SU-DHL-6 (cell line): ENCODE results near the gene CBL.

ENCODE experiments used
- H2AFZ ChIP-seq: fragments of 200-600 bp; sonication (generic); 2 replicates; pipeline ENCODE4 v1.6.1; 2014; ENCODE audit warnings: low read depth, mild to moderate bottlenecking, moderate library complexity, mixed read lengths, antibody characterized with exemption, low read length; ENCODE audit not compliant: severe bottlenecking
- H3F3A ChIP-seq: fragments of 200-600 bp; shearing (Covaris generic); 2 replicates; pipeline ENCODE4 v1.6.0; 2016; ENCODE audit warnings: antibody characterized with exemption, mild to moderate bottlenecking; ENCODE audit not compliant: insufficient read depth
- H3K27ac ChIP-seq: fragments of 200-600 bp; sonication (generic); 2 replicates; pipeline ENCODE4 v1.5.1; 2016; ENCODE audit warnings: low read depth, mild to moderate bottlenecking, low read length, moderate library complexity, mixed read lengths
- H3K27me3 ChIP-seq: fragments of 200-600 bp; sonication (generic), shearing (Covaris generic); 2 replicates; pipeline ENCODE4 v1.6.0; 2014; ENCODE audit warnings: mild to moderate bottlenecking, low read length
- H3K36me3 ChIP-seq: fragments of 200-600 bp; sonication (generic); 2 replicates; pipeline ENCODE4 v1.6.1; 2014; ENCODE audit warnings: mild to moderate bottlenecking, low read length, mixed read lengths
- H3K4me2 ChIP-seq: fragments of 300-600, 200-600 bp; shearing (Covaris generic), sonication (generic); 2 replicates; pipeline ENCODE4 v1.6.0; 2014; ENCODE audit warnings: low read length, low read depth, mild to moderate bottlenecking; ENCODE audit not compliant: poor library complexity, severe bottlenecking
- H3K4me3 ChIP-seq: fragments of 200-600 bp; sonication (generic); 2 replicates; pipeline ENCODE4 v1.5.1; 2014; ENCODE audit warnings: antibody characterized with exemption, low read length, mild to moderate bottlenecking, mixed read lengths; ENCODE audit not compliant: insufficient read depth, poor library complexity, severe bottlenecking
- H3K79me2 ChIP-seq: fragments of 200-600 bp; sonication (generic); 2 replicates; pipeline ENCODE4 v1.6.1; 2014; ENCODE audit warnings: mild to moderate bottlenecking, low read length, moderate library complexity; ENCODE audit not compliant: insufficient read depth
- H3K9ac ChIP-seq: fragments of 200-600 bp; sonication (generic); 2 replicates; pipeline ENCODE4 v1.7.0; 2014; ENCODE audit warnings: mild to moderate bottlenecking, low read length
- H3K9me2 ChIP-seq: fragments of 200-600 bp; sonication (generic); replicated peaks from 2 replicates; pipeline ENCODE4 v1.6.1; 2014; ENCODE audit warnings: low read length; ENCODE audit not compliant: insufficient read depth
- H3K9me3 ChIP-seq: fragments of 200-600 bp; sonication (generic); 2 replicates; pipeline ENCODE4 v1.6.1; 2014; ENCODE audit warnings: low read length, mixed read lengths; ENCODE audit not compliant: insufficient read depth
- H4K20me1 ChIP-seq: fragments of 200-600 bp; sonication (generic); 2 replicates; pipeline ENCODE4 v1.6.1; 2014; ENCODE audit warnings: low read depth, mild to moderate bottlenecking, antibody characterized with exemption, low read length, moderate library complexity, mixed read lengths
- EZH2phosphoT487 ChIP-seq: fragments of 200-600 bp; sonication (generic), shearing (Covaris generic); conservative IDR thresholded peaks from 2 replicates; pipeline ENCODE4 v1.6.1; 2018; ENCODE audit warnings: mild to moderate bottlenecking, antibody characterized with exemption, low read length, moderate library complexity, mixed read lengths
- TF ChIP-seq, protein P1 (sequence below): fragments of 200-600 bp; sonication (generic); IDR thresholded peaks from one replicate; pipeline ENCODE4 v1.5.1; 2017; ENCODE audit warnings: antibody characterized with exemption, mild to moderate bottlenecking, low read length, moderate library complexity; ENCODE audit not compliant: insufficient read depth, poor library complexity, severe bottlenecking

The CBL gene

GRCh38 chr11:119178166-119178680, 27.9 kb upstream of the CBL start:
- H3K4me2 ChIP-seq = no peak overlapping the region
- no peaks in the 10 kb centered on the region for H3K36me3 ChIP-seq
- no peaks in the 10 kb centered on the region for H3K27me3 ChIP-seq
- H3K27ac ChIP-seq = no peak overlapping the region
- H2AFZ ChIP-seq = no peak overlapping the region
- TF ChIP-seq, protein P1, sequence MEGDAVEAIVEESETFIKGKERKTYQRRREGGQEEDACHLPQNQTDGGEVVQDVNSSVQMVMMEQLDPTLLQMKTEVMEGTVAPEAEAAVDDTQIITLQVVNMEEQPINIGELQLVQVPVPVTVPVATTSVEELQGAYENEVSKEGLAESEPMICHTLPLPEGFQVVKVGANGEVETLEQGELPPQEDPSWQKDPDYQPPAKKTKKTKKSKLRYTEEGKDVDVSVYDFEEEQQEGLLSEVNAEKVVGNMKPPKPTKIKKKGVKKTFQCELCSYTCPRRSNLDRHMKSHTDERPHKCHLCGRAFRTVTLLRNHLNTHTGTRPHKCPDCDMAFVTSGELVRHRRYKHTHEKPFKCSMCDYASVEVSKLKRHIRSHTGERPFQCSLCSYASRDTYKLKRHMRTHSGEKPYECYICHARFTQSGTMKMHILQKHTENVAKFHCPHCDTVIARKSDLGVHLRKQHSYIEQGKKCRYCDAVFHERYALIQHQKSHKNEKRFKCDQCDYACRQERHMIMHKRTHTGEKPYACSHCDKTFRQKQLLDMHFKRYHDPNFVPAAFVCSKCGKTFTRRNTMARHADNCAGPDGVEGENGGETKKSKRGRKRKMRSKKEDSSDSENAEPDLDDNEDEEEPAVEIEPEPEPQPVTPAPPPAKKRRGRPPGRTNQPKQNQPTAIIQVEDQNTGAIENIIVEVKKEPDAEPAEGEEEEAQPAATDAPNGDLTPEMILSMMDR = no peak
- no peak for TF ChIP-seq EZH2phosphoT487
- no peak overlapping the region for H3K9ac ChIP-seq
- H3K9me2 ChIP-seq = no peaks in the 10 kb centered on the region
- H4K20me1 ChIP-seq = no peaks in the 10 kb centered on the region
- H3F3A ChIP-seq = no peaks in the 10 kb centered on the region
- no peaks in the 10 kb centered on the region for H3K79me2 ChIP-seq
- H3K4me3 ChIP-seq = no peak overlapping the region
- H3K9me3 ChIP-seq = no peaks in the 10 kb centered on the region

GRCh38 chr11:119179342-119179741, 26.8 kb upstream of the CBL start:
- H3K9ac ChIP-seq = no peak overlapping the region
- no peaks in the 10 kb centered on the region for H3K9me3 ChIP-seq
- no peaks in the 10 kb centered on the region for H3F3A ChIP-seq
- no peak overlapping the region for H3K4me2 ChIP-seq
- TF ChIP-seq, protein P1 = no peak
- TF ChIP-seq EZH2phosphoT487 = no peak
- H3K27me3 ChIP-seq = no peaks in the 10 kb centered on the region
- H3K4me3 ChIP-seq = no peak overlapping the region
- H2AFZ ChIP-seq = no peak overlapping the region
- H3K9me2 ChIP-seq = no peaks in the 10 kb centered on the region
- no peaks in the 10 kb centered on the region for H3K79me2 ChIP-seq
- no peaks in the 10 kb centered on the region for H4K20me1 ChIP-seq
- H3K36me3 ChIP-seq = no peaks in the 10 kb centered on the region
- no peak overlapping the region for H3K27ac ChIP-seq

DNA sequence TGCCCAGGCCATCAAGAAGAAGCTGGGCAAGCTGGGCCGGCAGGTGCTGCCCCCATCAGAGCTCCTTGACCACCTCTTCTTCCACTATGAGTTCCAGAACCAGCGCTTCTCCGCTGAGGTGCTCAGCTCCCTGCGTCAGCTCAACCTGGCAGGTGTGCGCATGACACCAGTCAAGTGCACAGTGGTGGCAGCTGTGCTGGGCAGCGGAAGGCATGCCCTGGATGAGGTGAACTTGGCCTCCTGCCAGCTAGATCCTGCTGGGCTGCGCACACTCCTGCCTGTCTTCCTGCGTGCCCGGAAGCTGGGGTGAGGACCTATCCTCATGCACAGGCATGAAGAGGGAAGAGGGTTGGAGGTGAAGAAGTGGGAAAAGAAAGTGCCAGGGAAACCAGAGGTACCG, 26.2 kb upstream of the CBL start:
- Histone ChIP-seq H2AFZ (no peak overlapping the region), H3F3A (no peaks in the 10 kb centered on the region), H3K27me3 (no peaks in the 10 kb centered on the region), H3K4me3 (no peak overlapping the region), H3K9ac (no peak overlapping the region), H3K9me3 (no peaks in the 10 kb centered on the region), H4K20me1 (no peaks in the 10 kb centered on the region), H3K9me2 (no peaks in the 10 kb centered on the region), H3K4me2 (no peak overlapping the region), H3K79me2 (no peaks in the 10 kb centered on the region), H3K36me3 (no peaks in the 10 kb centered on the region), H3K27ac (no peak overlapping the region)
- TF ChIP-seq, protein P1 = no peak
